Loucy (cell line): ENCODE results near the gene SLITRK6.

Experiments
- H2AFZ ChIP-seq: fragments of 200-600 bp; sonication (generic); 2 replicates; pipeline ENCODE4 v1.6.0; 2016; ENCODE audit warnings: antibody characterized with exemption, mild to moderate bottlenecking, low read length, moderate library complexity
- H3F3A ChIP-seq: fragments of 200-600 bp; 2 replicates; pipeline ENCODE4 v1.6.0; 2016; ENCODE audit warnings: antibody characterized with exemption, low read depth, mild to moderate bottlenecking
- H3K27me3 ChIP-seq: fragments of 200-600 bp; sonication (generic); 2 replicates; pipeline ENCODE4 v1.6.1; 2014; ENCODE audit warnings: low read length, mild to moderate bottlenecking; ENCODE audit not compliant: insufficient read depth, poor library complexity, severe bottlenecking
- H3K36me3 ChIP-seq: fragments of 200-600 bp; sonication (generic); 2 replicates; pipeline ENCODE4 v1.6.1; 2016; ENCODE audit warnings: low read length; ENCODE audit not compliant: insufficient read depth
- H3K4me1 ChIP-seq: fragments of 200-600 bp; sonication (generic); 2 replicates; pipeline ENCODE4 v1.5.1; 2014; ENCODE audit warnings: low read length, mild to moderate bottlenecking; ENCODE audit not compliant: insufficient read depth, poor library complexity, severe bottlenecking
- H3K4me2 ChIP-seq: fragments of 200-600 bp; sonication (generic); 2 replicates; pipeline ENCODE4 v1.6.0; 2014; ENCODE audit warnings: antibody characterized with exemption, low read length, low read depth, mild to moderate bottlenecking; ENCODE audit not compliant: poor library complexity, severe bottlenecking
- H3K4me3 ChIP-seq: fragments of 200-600 bp; sonication (generic); 2 replicates; pipeline ENCODE4 v1.5.1; 2014; ENCODE audit warnings: low read length, mild to moderate bottlenecking, mixed read lengths; ENCODE audit not compliant: poor library complexity, severe bottlenecking
- H3K79me2 ChIP-seq: fragments of 200-600 bp; sonication (generic); 2 replicates; pipeline ENCODE4 v1.6.1; 2014; ENCODE audit warnings: low read length; ENCODE audit not compliant: insufficient read depth
- H3K9ac ChIP-seq: fragments of 200-600 bp; sonication (generic); 2 replicates; pipeline ENCODE4 v1.6.0; 2014; ENCODE audit warnings: mild to moderate bottlenecking, low read depth, low read length, moderate library complexity; ENCODE audit not compliant: poor library complexity, severe bottlenecking
- H3K9me2 ChIP-seq: fragments of 200-600 bp; sonication (generic); replicated peaks from 2 replicates; pipeline ENCODE4 v1.6.1; 2016; ENCODE audit warnings: low read depth, low read length, mixed read lengths
- H3K9me3 ChIP-seq: fragments of 200-600 bp; sonication (generic); 2 replicates; pipeline ENCODE4 v1.6.1; 2014; ENCODE audit warnings: mild to moderate bottlenecking, antibody characterized with exemption, low read length, low read depth; ENCODE audit not compliant: insufficient read depth
- H4K20me1 ChIP-seq: fragments of 200-600 bp; sonication (generic); 2 replicates; pipeline ENCODE4 v1.6.0; 2014; ENCODE audit warnings: antibody characterized with exemption, low read length, mild to moderate bottlenecking; ENCODE audit not compliant: insufficient read depth, poor library complexity, severe bottlenecking
- CTCF ChIP-seq: fragments of 200-600 bp; sonication (generic); conservative IDR thresholded peaks from 2 replicates; pipeline ENCODE4 v1.5.1; 2014; ENCODE audit warnings: mild to moderate bottlenecking, antibody characterized with exemption, low read length
- EZH2phosphoT487 ChIP-seq: fragments of 200-600 bp; IDR thresholded peaks from 2 replicates; pipeline ENCODE4 v1.6.1; 2018; ENCODE audit warnings: antibody characterized with exemption, mild to moderate bottlenecking, moderate library complexity, borderline replicate concordance

SLITRK6 gene

DNA sequence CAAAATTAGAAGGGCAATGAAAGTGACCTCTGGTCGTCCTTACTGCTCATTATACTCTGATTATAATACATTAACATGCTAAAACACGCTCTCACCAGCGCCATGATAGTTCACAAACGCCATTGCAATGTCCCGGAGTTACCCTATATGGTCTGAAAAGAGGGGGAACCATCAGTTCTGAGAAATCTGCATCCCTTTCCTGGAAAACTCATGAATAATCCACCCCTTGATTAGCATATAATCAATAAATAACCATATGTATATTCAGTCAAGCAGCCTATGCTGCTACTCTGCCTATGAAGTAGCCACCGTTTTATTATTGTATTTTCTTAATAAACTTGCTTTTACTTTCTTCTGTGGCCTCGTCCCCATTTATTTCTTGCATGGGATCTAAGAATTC is 24.6 kb upstream of the SLITRK6 start:
- no peaks in the 10 kb centered on the region for H4K20me1 ChIP-seq
- no peaks in the 10 kb centered on the region for H3F3A ChIP-seq
- no peaks in the 10 kb centered on the region for H3K79me2 ChIP-seq
- no peaks in the 10 kb centered on the region for H3K27me3 ChIP-seq
- no peaks in the 10 kb centered on the region for H3K9me2 ChIP-seq
- TF ChIP-seq EZH2phosphoT487 (no peak), CTCF (no peak)
- H2AFZ ChIP-seq: no peak overlapping the region
- H3K36me3 ChIP-seq: no peaks in the 10 kb centered on the region
- H3K4me3 ChIP-seq: no peak overlapping the region
- no peaks in the 10 kb centered on the region for H3K9me3 ChIP-seq
- no peak overlapping the region for H3K4me2 ChIP-seq
- H3K4me1 ChIP-seq: no peaks in the 10 kb centered on the region
- H3K9ac ChIP-seq: no peak overlapping the region

DNA sequence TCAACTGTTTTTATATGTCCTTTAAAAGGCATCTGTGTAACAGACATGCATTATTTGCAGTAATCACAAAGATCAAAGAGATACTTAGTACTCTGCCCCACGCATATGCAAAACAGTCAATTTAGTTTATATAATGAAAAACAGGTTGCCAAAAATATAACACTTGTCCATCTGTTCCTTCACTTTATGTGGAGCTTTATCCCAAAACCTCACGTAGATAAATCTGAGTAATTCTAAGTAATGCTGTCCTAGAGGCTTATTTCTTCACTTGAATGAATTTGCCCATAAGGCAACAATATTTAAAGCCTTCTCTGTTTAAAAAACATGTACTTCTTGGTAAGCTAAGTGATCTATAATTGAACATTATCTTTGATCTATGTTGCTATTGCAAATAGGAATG is 20.3 kb upstream of the SLITRK6 start:
- Histone ChIP-seq H3K9me2 (no peaks in the 10 kb centered on the region), H3K4me1 (no peaks in the 10 kb centered on the region), H3F3A (no peaks in the 10 kb centered on the region), H3K9me3 (no peaks in the 10 kb centered on the region), H3K79me2 (no peaks in the 10 kb centered on the region), H4K20me1 (no peaks in the 10 kb centered on the region), H3K4me2 (no peak overlapping the region), H3K4me3 (no peak overlapping the region), H3K36me3 (no peaks in the 10 kb centered on the region), H2AFZ (no peak overlapping the region), H3K9ac (no peak overlapping the region), H3K27me3 (no peaks in the 10 kb centered on the region)
- TF ChIP-seq CTCF (no peak), EZH2phosphoT487 (no peak)

- no peaks in the 10 kb centered on the region for H3K79me2 ChIP-seq
- H3F3A ChIP-seq: no peaks in the 10 kb centered on the region
- no peaks in the 10 kb centered on the region for H3K9me3 ChIP-seq
- H3K4me1 ChIP-seq: no peaks in the 10 kb centered on the region
- no peaks in the 10 kb centered on the region for H4K20me1 ChIP-seq
- no peak overlapping the region for H3K4me3 ChIP-seq
- H3K4me2 ChIP-seq: no peak overlapping the region
- H3K27me3 ChIP-seq: no peaks in the 10 kb centered on the region
- H3K36me3 ChIP-seq: no peaks in the 10 kb centered on the region
- H3K9me2 ChIP-seq: no peaks in the 10 kb centered on the region
- TF ChIP-seq CTCF (peak; percentile 62), EZH2phosphoT487 (no peak)
- H3K9ac ChIP-seq: no peak overlapping the region
- H2AFZ ChIP-seq: no peak overlapping the region
Observed at GRCh38 chr13:85816413-85816812, 17.2 kb upstream of the SLITRK6 start.
